Neutrophil (primary cell): ENCODE results near the gene PROSER1.

Experiments used
- H3K27ac ChIP-seq: fragments of 200-600 bp; sonication (generic); 2 replicates; pipeline ENCODE4 v1.5.1; 2016; ENCODE audit warnings: mild to moderate bottlenecking, moderate library complexity
- H3K27me3 ChIP-seq: fragments of 200-600 bp; sonication (generic); 2 replicates; pipeline ENCODE4 v1.6.0; 2016; ENCODE audit warnings: mild to moderate bottlenecking
- H3K36me3 ChIP-seq: fragments of 200-600 bp; sonication (generic); 2 replicates; pipeline ENCODE4 v1.5.1; 2017
- H3K4me1 ChIP-seq, 2 experiments: fragments of 200-600 bp in 1 of 2; sonication (generic) in 1 of 2; 1 replicate in 1 of 2; 2 replicates in 1 of 2; pipeline versions ENCODE4 v1.5.1 to v1.6.1; 2013 to 2016; ENCODE audit warnings: low read depth in 1 of 2, low read length in 1 of 2, mild to moderate bottlenecking in 1 of 2, moderate library complexity in 1 of 2; ENCODE audit not compliant: control insufficient read depth in 1 of 2, insufficient read depth in 1 of 2
- H3K4me3 ChIP-seq, 2 experiments: fragments of 200-600 bp in 1 of 2; sonication (generic) in 1 of 2; 1 replicate in 1 of 2; 2 replicates in 1 of 2; pipeline ENCODE4 v1.5.1; 2013 to 2016; ENCODE audit warnings: low read depth in 1 of 2, low read length in 1 of 2, mild to moderate bottlenecking in 1 of 2, moderate library complexity in 1 of 2
- H3K9me3 ChIP-seq: fragments of 200-600 bp; sonication (generic); 2 replicates; pipeline ENCODE4 v1.5.1; 2016
- CTCF ChIP-seq: fragments of 200-600 bp; sonication (generic); IDR thresholded peaks from 2 replicates; pipeline ENCODE4 v1.5.1; 2016; ENCODE audit warnings: antibody characterized with exemption

Gene PROSER1

GRCh38 chr13:39047560-39047959 is 9.7 kb upstream of the PROSER1 start:
- Histone ChIP-seq H3K9me3 (no peaks in the 10 kb centered on the region), H3K4me3 (no peak overlapping the region), H3K27me3 (no peaks in the 10 kb centered on the region), H3K36me3 (peaks cover 14% of the 10 kb centered on the region), H3K4me1 (no peaks in the 10 kb centered on the region), H3K27ac (no peak overlapping the region)
- no peak for TF ChIP-seq CTCF

GRCh38 chr13:39044536-39044935 is 6.6 kb upstream of the PROSER1 start:
- Histone ChIP-seq H3K9me3 (no peaks in the 10 kb centered on the region), H3K36me3 (peaks cover 9% of the 10 kb centered on the region), H3K4me1 (peaks cover 15 to 17% of the 10 kb centered on the region in 2 experiments), H3K27me3 (no peaks in the 10 kb centered on the region), H3K27ac (no peak overlapping the region), H3K4me3 (no peak overlapping the region)
- no peak for TF ChIP-seq CTCF

- Histone ChIP-seq H3K4me1 (peaks cover 51 to 52% of the 10 kb centered on the region in 2 experiments), H3K27ac (peak overlapping the region; percentile 88), H3K9me3 (no peaks in the 10 kb centered on the region), H3K4me3 (peak overlapping the region; percentile 9 to 29), H3K27me3 (no peaks in the 10 kb centered on the region), H3K36me3 (no peaks in the 10 kb centered on the region)
- no peak for TF ChIP-seq CTCF
These were observed 2.3 kb upstream of the PROSER1 start for GRCh38 chr13:39040206-39040605.

GRCh38 chr13:39039041-39039440 is 1.2 kb upstream of the PROSER1 start:
- Histone ChIP-seq H3K27ac (peak overlapping the region; percentile 88), H3K27me3 (no peaks in the 10 kb centered on the region), H3K4me1 (peaks cover 60 to 64% of the 10 kb centered on the region in 2 experiments), H3K9me3 (no peaks in the 10 kb centered on the region), H3K4me3 (peak overlapping the region; percentile 80 to 92), H3K36me3 (no peaks in the 10 kb centered on the region)
- no peak for TF ChIP-seq CTCF

- no peaks in the 10 kb centered on the region for H3K9me3 ChIP-seq
- peaks cover 60 to 64% of the 10 kb centered on the region in 2 experiments for H3K4me1 ChIP-seq
- no peaks in the 10 kb centered on the region for H3K36me3 ChIP-seq
- H3K27ac ChIP-seq: peak overlapping the region; percentile 88
- peak overlapping the region; percentile 80 to 92 for H3K4me3 ChIP-seq
- TF ChIP-seq CTCF: no peak
- no peaks in the 10 kb centered on the region for H3K27me3 ChIP-seq
These were observed 711 bp upstream of the PROSER1 start for GRCh38 chr13:39038569-39039030.

GRCh38 chr13:39037410-39037879 is 444 bp downstream of the PROSER1 start:
- Histone ChIP-seq H3K4me3 (peak overlapping the region; percentile 80 to 92), H3K9me3 (no peaks in the 10 kb centered on the region), H3K36me3 (no peaks in the 10 kb centered on the region), H3K27ac (peak overlapping the region; percentile 88), H3K4me1 (peaks cover 60 to 64% of the 10 kb centered on the region in 2 experiments), H3K27me3 (no peaks in the 10 kb centered on the region)
- TF ChIP-seq CTCF: no peak
